ENCODE measurements around the gene ZEB2. TPM values are rescaled to one million over a fixed set of nuclear protein-coding genes. Genes with fewer than 3 reads are reported as not detected.

Gene ZEB2
- total and polyA plus RNA-seq, 10 of the 15 experiments (the other 5 are each of a cell fraction or from before 2014, with no cell fraction given) = 0.14 to 3.2 (median 0.84) TPM

- DNase-seq (ENCODE audit: low read depth, low spot score) = no peak
- Histone ChIP-seq H3K4me2 (ENCODE audit: control insufficient read depth, insufficient read depth) (no peak overlapping the region), H3K4me3 (no peak overlapping the region), H3K4me1 (ENCODE audit: control insufficient read depth, insufficient read depth, low read length) (no peaks in the 10 kb centered on the region), H4K20me1 (ENCODE audit: control insufficient read depth, insufficient read depth) (no peaks in the 10 kb centered on the region), H3K9ac (ENCODE audit: control insufficient read depth, insufficient read depth, low read length) (no peak overlapping the region), H3K36me3 (ENCODE audit: control insufficient read depth in 2 of 2, insufficient read depth in 2 of 2, low read length in 1 of 2) (no peaks in the 10 kb centered on the region), H3K27me3 (replicated peaks in 1 of 2; ENCODE audit: control insufficient read depth in 2 of 2, insufficient read depth in 2 of 2, low read length in 1 of 2) (peaks cover 0 to 4% of the 10 kb centered on the region in 2 experiments; a peak in 3 of 4 replicates), H3K79me2 (ENCODE audit: control insufficient read depth, insufficient read depth, low read length) (no peaks in the 10 kb centered on the region), H3K27ac (ENCODE audit: control insufficient read depth, insufficient read depth) (no peak overlapping the region), H2AFZ (ENCODE audit: control insufficient read depth, low read depth, low read length) (no peak overlapping the region), H3K9me3 (replicated peaks; ENCODE audit: control insufficient read depth, insufficient read depth, low read length) (no peaks in the 10 kb centered on the region)
- ChIA-PET SMC1A (ENCODE audit: uncharacterized antibody, unreplicated experiment) (interaction anchor here (0.7 kb wide), 1 partner anchor 158 kb away, joined by 3 read pairs; no protein-coding TSS in a partner anchor), CTCF (interaction anchor here (0.6 to 1.1 kb wide), 2 partner anchors 9 to 51 kb away, joined by 3 read pairs; no protein-coding TSS in a partner anchor), POLR2A (interaction anchor here (0.6 kb wide), 1 partner anchor 20 kb away, joined by 4 read pairs; no protein-coding TSS in a partner anchor), RAD21 (ENCODE audit: unreplicated experiment) (no interaction called here)
- in situ Hi-C loops (cut with MboI) (no loop called here), intact Hi-C loops (cut with micrococcal nuclease; ENCODE audit: unreplicated experiment) (no loop called here)
- BruUV-seq (replicated peaks) = no TSS peak
- ATAC-seq = no peak
- 93% methylated on average over 3 of the region's 3 CpGs for WGBS (ENCODE audit: insufficient coverage, insufficient replicate concordance, low lambda C conversion rate, missing lambda C conversion rate)
- no peak for TF ChIP-seq MLLT1 (IDR thresholded peaks at IDR 0.05)
- no peak for TF ChIP-seq GATAD2B (conservative IDR thresholded peaks at IDR 0.05; ENCODE audit: low read depth)
- no peak for TF ChIP-seq ZBED1 (IDR thresholded peaks at IDR 0.05; ENCODE audit: borderline replicate concordance)
- TF ChIP-seq SREBF2 (IDR thresholded peaks at IDR 0.05; ENCODE audit: low read length) = no peak
- no peak for TF ChIP-seq ZBTB33 (IDR thresholded peaks at IDR 0.05)
- TF ChIP-seq NBN (IDR thresholded peaks at IDR 0.05) = no peak
- TF ChIP-seq MYC (IDR thresholded peaks at IDR 0.05; ENCODE audit: insufficient read depth, insufficient read length, insufficient replicate concordance, low read length, severe bottlenecking) = no peak
- TF ChIP-seq KDM1A (IDR thresholded peaks at IDR 0.05; ENCODE audit: borderline replicate concordance) = no peak
- no peak for TF ChIP-seq PBX3 (IDR thresholded peaks at IDR 0.05; ENCODE audit: insufficient replicate concordance, low read depth, low read length)
- no peak for FAIRE-seq
Measured at GRCh38 chr2:144501118-144501517, 18.8 kb downstream of the ZEB2 start.

Measured in GM12878 (cell line).